GM18505 (cell line): Measurements from ENCODE around the gene ARHGEF17.

Experiments
- ATAC-seq: cut with Tn5 transposase; IDR thresholded peaks from one replicate; pipeline ENCODE4 v1.9.1; 2021; ENCODE audit not compliant: unreplicated experiment
- POLR2A ChIP-seq: IDR thresholded peaks from 4 replicates; pipeline ENCODE4 v1.6.1; 2011; ENCODE audit warnings: borderline replicate concordance; ENCODE audit not compliant: insufficient read depth, insufficient read length; ENCODE audit errors: extremely low read depth

The ARHGEF17 gene

DNA sequence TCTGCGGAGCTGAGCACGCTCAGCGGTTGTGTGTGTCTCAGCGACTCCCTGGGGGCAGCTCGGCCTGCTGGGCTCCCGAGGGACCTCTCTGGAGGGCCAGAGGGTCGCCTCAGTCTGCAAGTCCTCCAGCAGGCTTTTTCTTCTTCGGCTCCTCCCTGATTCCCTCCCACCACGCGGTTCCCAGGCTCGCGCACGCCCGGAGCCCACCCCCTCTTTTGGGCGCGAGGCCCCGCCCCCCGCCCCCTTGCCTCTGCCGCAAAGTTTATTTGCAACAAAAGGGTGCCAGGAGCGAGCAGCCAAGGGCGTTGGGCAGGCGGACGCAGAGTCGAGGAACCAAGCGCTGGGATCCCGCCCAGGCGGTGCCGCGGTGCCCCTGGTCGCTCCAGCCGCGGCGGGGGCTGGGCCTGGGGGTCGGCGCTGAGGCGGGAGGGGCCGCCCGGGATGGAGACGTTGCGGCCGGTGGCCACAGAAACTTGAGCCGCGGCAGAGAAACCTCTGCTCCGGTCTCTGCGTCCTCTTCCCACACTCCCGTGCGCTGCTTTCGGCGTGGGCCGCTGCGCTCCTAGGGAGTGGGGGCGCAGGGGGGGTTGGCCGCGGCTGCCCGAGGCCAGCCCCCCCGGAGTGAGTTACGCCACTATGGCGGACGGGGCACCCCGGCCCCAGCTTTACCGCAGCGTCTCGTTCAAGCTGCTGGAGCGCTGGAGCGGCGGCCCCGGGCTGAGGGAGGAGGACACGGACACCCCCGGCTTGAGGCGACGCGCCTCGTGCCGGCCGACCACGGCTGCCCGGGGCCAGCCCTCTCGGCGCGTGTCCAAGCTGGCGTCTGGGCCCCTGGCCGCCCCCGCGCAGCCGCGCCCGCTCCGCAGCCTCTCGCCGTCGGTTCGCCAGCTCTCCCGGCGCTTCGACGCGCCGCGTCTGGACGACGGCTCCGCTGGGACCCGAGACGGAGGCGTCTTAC, at the start of gene ARHGEF17:
Gene ARHGEF17, plus strand, starts transcription at position 274 of the 958 bp plus-strand sequence. Its CDS starts 363 bp downstream, at position 637.
- no peak for TF ChIP-seq POLR2A
- peak; percentile 25 for ATAC-seq

DNA sequence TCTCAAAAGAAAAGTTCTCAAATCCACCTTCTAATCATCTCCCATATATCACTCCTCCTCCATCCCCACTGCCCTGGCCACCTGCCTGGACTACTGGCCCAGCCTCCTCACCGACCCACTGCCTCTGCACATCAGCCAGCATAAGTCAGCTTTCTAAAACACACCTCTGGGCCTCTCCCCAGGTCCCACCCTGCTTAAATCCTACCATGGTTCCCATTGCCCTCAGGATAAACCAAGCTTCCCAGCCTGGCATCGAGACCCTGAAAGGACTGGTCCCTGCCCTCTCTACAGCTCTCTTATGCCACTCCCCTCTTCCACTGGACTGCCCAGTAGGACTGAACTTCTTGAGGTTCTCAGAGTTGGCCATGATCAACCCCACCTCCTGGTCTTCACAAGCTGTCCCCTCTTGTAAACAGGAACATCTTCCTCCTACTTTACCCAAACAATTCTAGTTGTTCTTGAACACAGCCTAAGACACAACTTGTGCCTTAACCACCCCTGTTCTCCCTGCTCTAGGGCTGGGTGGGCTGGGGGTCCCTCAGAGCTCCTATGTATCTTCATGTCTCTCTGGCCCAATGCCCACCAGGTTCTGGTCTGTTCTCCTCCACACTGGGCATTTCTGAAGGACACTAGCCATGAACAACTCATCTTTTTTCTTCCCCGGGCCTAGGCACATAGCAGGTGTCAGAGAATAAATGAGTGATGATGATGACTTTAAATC, 48.5 kb upstream of the ARHGEF17 start:
- ATAC-seq = no peak

GRCh38 chr11:73260127-73260457, 48.0 kb upstream of the ARHGEF17 start:
- TF ChIP-seq POLR2A = no peak

More for the DNA sequence above, 48.5 kb upstream of the ARHGEF17 start:
- no peak for TF ChIP-seq POLR2A

DNA sequence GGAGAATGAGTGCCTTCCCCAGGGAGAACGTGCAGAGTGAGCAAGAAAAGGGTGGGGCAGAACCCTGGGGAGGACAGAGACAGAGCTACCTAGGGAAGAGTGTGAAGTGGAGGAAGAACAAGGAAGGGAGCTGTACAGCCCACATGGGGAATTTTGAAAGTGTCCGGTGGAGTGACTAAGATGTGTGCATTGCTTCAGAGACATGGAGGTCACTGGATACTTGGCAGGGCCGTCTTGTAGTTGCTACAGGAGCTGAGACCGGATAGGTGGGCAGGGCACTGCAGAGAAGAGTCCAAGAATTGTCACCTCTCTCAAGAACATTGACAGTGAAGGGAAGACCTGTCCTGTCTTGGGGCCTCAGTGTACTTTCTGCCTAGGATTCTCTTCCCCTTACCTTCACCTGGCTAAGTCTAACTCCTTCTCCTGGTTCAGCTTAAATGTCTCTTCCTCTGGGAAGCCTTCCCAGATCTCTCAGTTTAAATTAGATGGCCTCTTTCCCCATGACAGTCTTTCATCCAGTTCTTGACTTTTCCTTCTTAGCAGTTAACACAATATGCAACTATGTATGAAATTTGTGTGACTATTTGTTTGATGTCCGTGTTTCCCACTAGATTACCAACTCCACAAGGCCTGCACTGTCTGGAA, 45.1 kb upstream of the ARHGEF17 start:
- TF ChIP-seq POLR2A = no peak
- ATAC-seq = no peak

More at GRCh38 chr11:73260127-73260457, 48.0 kb upstream of the ARHGEF17 start:
- ATAC-seq = no peak

DNA sequence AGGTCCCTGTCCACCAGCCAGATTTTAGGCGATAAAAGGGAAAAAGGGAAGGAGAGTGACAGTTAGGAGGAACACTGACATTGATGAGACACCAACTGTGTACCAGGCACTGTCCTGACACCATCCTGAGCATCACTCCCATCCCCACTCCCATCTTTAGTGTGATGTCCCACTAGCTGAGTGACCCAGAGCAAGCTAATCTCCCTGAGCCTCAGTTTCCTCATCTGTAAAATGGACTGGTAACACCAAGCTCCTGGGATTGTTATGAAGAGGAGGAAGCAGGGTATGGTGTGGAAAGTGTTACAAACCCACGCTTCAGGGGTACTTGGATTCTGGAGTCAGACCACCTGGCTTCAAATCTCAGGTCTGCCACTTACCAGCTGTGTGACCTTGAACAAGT, 44.4 kb upstream of the ARHGEF17 start:
- no peak for TF ChIP-seq POLR2A
- no peak for ATAC-seq

GRCh38 chr11:73265278-73265810, 42.7 kb upstream of the ARHGEF17 start:
- no peak for ATAC-seq
- no peak for TF ChIP-seq POLR2A

- no peak for TF ChIP-seq POLR2A
- ATAC-seq = no peak
These were observed 42.0 kb upstream of the ARHGEF17 start for GRCh38 chr11:73265853-73266645.

DNA sequence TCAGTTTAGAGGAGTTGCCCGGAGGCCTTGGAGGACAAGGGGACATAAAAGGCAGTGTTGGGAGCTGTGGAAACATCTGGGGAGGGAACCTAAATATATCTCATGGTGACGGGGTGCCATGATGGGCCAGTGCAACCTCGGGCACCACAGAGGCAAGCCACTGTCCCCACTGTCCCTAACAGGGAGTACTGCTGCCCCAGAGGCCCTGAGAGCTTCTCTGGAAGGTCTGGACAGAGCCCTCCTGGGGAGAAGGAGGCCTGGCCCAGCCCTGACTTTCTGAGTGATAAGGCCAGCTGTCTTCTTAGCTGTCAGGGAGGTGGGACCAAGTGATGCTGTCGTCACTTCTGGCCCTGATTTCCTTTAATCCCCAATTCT, 41.4 kb upstream of the ARHGEF17 start:
- TF ChIP-seq POLR2A = no peak
- no peak for ATAC-seq

GRCh38 chr11:73267122-73267846, 40.8 kb upstream of the ARHGEF17 start:
- TF ChIP-seq POLR2A = no peak
- no peak for ATAC-seq

- no peak for TF ChIP-seq POLR2A
- ATAC-seq = no peak
These were observed 40.1 kb upstream of the ARHGEF17 start for GRCh38 chr11:73267906-73268540.

GRCh38 chr11:73268671-73269271, 39.3 kb upstream of the ARHGEF17 start:
- TF ChIP-seq POLR2A = no peak
- ATAC-seq = no peak
